ENCODE measurements around the gene UBN1. TPM values are rescaled to one million over a fixed set of nuclear protein-coding genes. Genes with fewer than 3 reads are reported as not detected.

Gene UBN1
- total RNA-seq, 2 experiments from 2014 or later, result 45.7 to 45.8 TPM

DNA sequence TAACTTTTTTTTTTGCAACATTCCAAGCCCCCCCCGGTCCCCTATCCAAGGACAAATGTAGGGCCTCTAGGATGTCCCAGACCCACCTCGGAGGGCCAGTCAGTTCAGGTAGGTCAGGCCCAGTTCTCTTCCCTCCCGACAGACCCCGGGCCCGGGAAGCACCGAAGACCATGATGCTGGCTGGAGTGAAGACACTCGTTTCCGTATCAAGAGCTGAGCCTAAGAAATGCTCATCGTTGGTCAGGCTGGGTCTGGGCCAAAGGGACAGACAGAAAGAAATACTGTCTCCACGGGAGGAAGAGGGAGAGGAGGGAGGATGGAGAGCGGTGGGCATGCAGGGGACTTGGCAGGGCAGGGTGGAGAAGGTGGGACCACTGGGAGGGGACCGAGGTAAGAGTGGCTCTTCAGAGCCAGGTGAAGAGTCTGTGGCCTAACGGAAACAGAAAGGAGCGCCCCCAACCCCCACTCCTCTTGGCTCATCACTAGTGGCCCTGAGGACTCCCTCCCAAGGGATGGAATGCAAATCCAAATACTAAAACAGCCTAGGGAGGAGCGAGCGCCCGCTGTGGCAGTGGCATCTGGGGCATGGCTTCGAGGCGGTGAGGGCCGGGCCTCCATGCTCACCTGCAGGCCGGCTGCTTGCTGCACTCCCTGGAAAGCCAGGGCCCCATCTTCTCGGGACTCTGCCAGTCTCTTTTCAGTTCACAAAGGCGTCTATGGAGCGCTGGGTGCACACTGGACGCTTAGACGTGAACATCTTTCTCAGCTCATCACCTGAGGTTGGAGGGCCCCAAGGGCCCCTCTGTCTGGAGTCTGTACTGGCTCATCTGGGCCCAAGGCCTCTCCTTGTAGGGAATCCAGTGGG is 43.2 kb upstream of the UBN1 start:
- Mint-ChIP-seq H3K4me3 (peak overlapping the region; percentile 78), H3K36me3 (ENCODE audit: low read depth) (peaks cover 38% of the 10 kb centered on the region), H3K9me3 (no peaks in the 10 kb centered on the region), H3K27me3 (no peaks in the 10 kb centered on the region), H3K4me1 (ENCODE audit: low read depth) (peaks cover 22% of the 10 kb centered on the region), H3K27ac (peak overlapping the region; percentile 17)
- peaks cover 36% of the 10 kb centered on the region for H3K36me3 ChIP-seq (ENCODE audit: insufficient read depth, low read length)
- intact Hi-C loops (cut with DNase I, micrococcal nuclease), result loop anchor here (2.0 to 10.0 kb wide), 3 partner anchors 43 to 189 kb away; partner anchors contain the start of genes ANKS3 (in 1 of the 2), DNAAF8 (in 1 of the 2), GLYR1 (in 1 of the 2) and UBALD1 (in 1 of the 2)
- peaks cover 24% of the 10 kb centered on the region for H3K4me1 ChIP-seq (ENCODE audit: insufficient read depth, low read length)
- DNase-seq (no peak), ATAC-seq (ENCODE audit: poor library complexity) (no peak)
- TF ChIP-seq, protein P1, sequence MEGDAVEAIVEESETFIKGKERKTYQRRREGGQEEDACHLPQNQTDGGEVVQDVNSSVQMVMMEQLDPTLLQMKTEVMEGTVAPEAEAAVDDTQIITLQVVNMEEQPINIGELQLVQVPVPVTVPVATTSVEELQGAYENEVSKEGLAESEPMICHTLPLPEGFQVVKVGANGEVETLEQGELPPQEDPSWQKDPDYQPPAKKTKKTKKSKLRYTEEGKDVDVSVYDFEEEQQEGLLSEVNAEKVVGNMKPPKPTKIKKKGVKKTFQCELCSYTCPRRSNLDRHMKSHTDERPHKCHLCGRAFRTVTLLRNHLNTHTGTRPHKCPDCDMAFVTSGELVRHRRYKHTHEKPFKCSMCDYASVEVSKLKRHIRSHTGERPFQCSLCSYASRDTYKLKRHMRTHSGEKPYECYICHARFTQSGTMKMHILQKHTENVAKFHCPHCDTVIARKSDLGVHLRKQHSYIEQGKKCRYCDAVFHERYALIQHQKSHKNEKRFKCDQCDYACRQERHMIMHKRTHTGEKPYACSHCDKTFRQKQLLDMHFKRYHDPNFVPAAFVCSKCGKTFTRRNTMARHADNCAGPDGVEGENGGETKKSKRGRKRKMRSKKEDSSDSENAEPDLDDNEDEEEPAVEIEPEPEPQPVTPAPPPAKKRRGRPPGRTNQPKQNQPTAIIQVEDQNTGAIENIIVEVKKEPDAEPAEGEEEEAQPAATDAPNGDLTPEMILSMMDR (IDR thresholded peaks at IDR 0.05), result no peak
- H3K27ac ChIP-seq (ENCODE audit: low read depth in 1 of 2, low read length in 2 of 2), result no peak overlapping the region
- no peaks in the 10 kb centered on the region for H3K27me3 ChIP-seq (ENCODE audit: control insufficient read depth in 1 of 2, insufficient read depth in 2 of 2, low read length in 2 of 2)
- no peaks in the 10 kb centered on the region for H3K9me3 ChIP-seq (ENCODE audit: control insufficient read depth in 1 of 2, insufficient read depth in 1 of 2, low read length in 2 of 2)
- ChIA-PET CTCF (interaction anchor here (1.6 kb wide), 1 partner anchor 35 kb away, joined by 5 read pairs; no protein-coding TSS in a partner anchor), POLR2A (interaction anchor here (2.9 to 3.0 kb wide), 2 partner anchors 38 to 69 kb away, joined by 16 to 38 read pairs; partner anchors contain the start of genes ANKS3, DNAAF8 and ZNF500)
- no peak overlapping the region for H3K4me3 ChIP-seq (ENCODE audit: low read length)

- no peak overlapping the region for H3K4me3 Mint-ChIP-seq
- H3K4me3 ChIP-seq (ENCODE audit: low read length), result no peak overlapping the region
- intact Hi-C loops (cut with DNase I, micrococcal nuclease), result loop anchor here (2.0 to 10.0 kb wide), 2 partner anchors 42 to 190 kb away; partner anchors contain the start of genes GLYR1 (in 1 of the 2), UBALD1 (in 1 of the 2) and UBN1 (in 1 of the 2)
Observed at GRCh38 chr16:4805231-4805630, 42.0 kb upstream of the UBN1 start.

DNA sequence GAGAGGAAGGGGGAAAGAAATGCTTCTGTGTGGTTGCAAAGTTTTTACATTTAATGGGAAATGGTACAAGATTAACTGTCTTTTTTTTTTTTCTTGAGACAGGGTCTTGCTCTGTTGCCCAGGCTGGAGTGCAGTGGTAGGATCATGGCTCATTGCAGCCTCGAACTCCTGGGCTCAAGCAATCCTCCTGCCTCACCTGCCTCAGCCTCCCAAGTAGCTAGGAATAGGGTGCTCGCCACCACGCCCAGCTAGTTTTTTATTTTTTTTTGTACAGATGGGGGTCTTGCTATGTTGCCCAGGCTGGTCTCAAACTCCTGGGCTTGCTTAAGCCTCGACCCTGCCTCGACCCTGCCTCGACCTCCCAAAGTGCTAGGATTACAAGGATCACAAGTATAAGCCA is 41.0 kb upstream of the UBN1 start:
- Histone ChIP-seq H3K9me3 (ENCODE audit: control insufficient read depth in 1 of 2, insufficient read depth in 1 of 2, low read length in 2 of 2) (no peaks in the 10 kb centered on the region), H3K27ac (ENCODE audit: low read depth in 1 of 2, low read length in 2 of 2) (no peak overlapping the region), H3K4me1 (ENCODE audit: insufficient read depth, low read length) (peaks cover 11% of the 10 kb centered on the region), H3K27me3 (ENCODE audit: control insufficient read depth in 1 of 2, insufficient read depth in 2 of 2, low read length in 2 of 2) (no peaks in the 10 kb centered on the region), H3K36me3 (ENCODE audit: insufficient read depth, low read length) (peaks cover 40% of the 10 kb centered on the region), H3K4me3 (ENCODE audit: low read length) (no peak overlapping the region)
- TF ChIP-seq, protein P1 (IDR thresholded peaks at IDR 0.05), result no peak
- Mint-ChIP-seq H3K27me3 (no peaks in the 10 kb centered on the region), H3K4me1 (ENCODE audit: low read depth) (peaks cover 15% of the 10 kb centered on the region), H3K9me3 (no peaks in the 10 kb centered on the region), H3K27ac (no peak overlapping the region), H3K4me3 (no peak overlapping the region), H3K36me3 (ENCODE audit: low read depth) (peaks cover 50% of the 10 kb centered on the region)
- ChIA-PET POLR2A (no interaction called here), CTCF (no interaction called here)
- DNase-seq (no peak), ATAC-seq (ENCODE audit: poor library complexity) (no peak)
- intact Hi-C loops (cut with DNase I, micrococcal nuclease), result loop anchor here in 1 of 2 experiments (10.0 kb wide), 1 partner anchor 191 kb away; the partner anchor contains the start of gene UBALD1

More at GRCh38 chr16:4805231-4805630, 42.0 kb upstream of the UBN1 start:
- H3K36me3 ChIP-seq (ENCODE audit: insufficient read depth, low read length), result peaks cover 38% of the 10 kb centered on the region
- peaks cover 22% of the 10 kb centered on the region for H3K4me1 Mint-ChIP-seq (ENCODE audit: low read depth)
- ChIA-PET POLR2A (no interaction called here), CTCF (no interaction called here)
- no peaks in the 10 kb centered on the region for H3K9me3 ChIP-seq (ENCODE audit: control insufficient read depth in 1 of 2, insufficient read depth in 1 of 2, low read length in 2 of 2)
- no peaks in the 10 kb centered on the region for H3K27me3 Mint-ChIP-seq
- H3K27ac Mint-ChIP-seq, result no peak overlapping the region
- no peaks in the 10 kb centered on the region for H3K27me3 ChIP-seq (ENCODE audit: control insufficient read depth in 1 of 2, insufficient read depth in 2 of 2, low read length in 2 of 2)
- no peaks in the 10 kb centered on the region for H3K9me3 Mint-ChIP-seq
- DNase-seq (no peak), ATAC-seq (ENCODE audit: poor library complexity) (no peak)
- TF ChIP-seq, protein P1 (IDR thresholded peaks at IDR 0.05), result no peak
- H3K36me3 Mint-ChIP-seq (ENCODE audit: low read depth), result peaks cover 40% of the 10 kb centered on the region
- peaks cover 22% of the 10 kb centered on the region for H3K4me1 ChIP-seq (ENCODE audit: insufficient read depth, low read length)
- no peak overlapping the region for H3K27ac ChIP-seq (ENCODE audit: low read depth in 1 of 2, low read length in 2 of 2)

Data from CD4-positive, alpha-beta T cell (primary cell).